ENCODE data around the gene PTOV1.

Gene PTOV1

DNA sequence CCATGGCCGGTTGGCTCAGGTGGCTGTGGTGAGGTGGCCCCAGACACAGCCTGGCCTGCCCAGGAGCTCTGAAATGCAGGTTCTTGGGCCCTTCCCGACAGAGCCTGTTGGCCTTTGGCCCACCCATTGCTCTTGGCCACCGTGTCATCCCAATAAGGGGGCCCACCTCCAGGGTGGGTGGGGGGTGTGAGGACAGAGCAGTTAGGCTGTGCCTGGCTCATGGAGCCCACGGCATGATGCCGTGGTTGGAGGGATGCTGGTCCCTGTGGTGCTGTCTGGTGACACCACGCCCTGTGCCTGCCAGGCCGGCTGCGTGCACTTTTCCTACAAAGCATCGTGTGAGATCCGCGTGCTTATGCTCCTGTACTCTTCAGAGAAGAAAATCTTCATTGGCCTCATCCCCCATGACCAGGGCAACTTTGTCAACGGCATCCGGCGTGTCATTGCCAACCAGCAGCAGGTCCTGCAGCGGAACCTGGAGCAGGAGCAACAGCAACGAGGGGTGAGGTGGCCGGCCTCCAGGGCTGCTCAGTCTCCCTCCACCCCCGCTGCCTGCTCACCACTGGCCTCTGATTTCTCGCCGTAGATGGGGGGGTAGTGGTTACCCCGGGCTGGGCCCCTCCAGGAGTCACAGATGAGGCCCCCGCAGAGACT is 8.8 kb downstream of the PTOV1 start:
- no peak for DNase-seq

DNA sequence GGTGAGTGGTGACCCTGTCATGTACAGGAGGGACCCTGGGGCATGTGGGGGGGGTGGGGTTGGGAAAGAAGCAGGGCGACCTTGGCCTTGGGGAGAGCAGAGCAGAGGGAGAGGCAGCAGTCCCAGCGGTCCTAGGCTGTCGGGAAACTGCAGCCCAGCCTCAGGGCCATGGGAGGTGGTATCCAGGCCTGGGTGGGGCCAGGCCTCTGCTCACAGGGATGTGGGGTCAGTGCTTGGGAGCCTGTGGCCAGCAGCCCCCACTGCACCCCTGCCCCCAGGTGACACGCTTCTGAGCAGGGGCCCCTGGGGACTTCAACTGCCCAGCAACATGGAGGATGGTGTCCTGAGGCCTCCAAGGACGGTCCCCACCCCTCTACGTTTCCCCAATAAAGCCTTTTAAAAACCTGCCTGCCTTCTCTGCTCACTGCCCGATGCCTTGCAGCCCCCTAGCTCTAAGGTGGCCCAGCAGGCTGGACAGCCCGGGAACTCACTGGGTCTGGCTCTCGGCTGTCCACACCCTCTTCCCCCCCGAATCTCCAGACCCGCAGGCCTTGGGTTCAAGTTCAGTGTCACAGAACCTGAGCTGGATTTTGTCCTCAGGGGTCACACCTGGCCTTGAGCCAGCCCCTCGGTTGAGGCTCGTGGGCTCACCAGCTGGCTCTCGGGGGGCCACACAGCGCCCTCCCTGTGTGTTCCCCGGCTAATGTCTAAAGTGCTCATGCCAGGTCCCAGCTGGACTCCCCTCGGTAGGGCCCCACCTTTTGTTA is 9.6 kb downstream of the PTOV1 start:
- DNase-seq = no peak

DNA sequence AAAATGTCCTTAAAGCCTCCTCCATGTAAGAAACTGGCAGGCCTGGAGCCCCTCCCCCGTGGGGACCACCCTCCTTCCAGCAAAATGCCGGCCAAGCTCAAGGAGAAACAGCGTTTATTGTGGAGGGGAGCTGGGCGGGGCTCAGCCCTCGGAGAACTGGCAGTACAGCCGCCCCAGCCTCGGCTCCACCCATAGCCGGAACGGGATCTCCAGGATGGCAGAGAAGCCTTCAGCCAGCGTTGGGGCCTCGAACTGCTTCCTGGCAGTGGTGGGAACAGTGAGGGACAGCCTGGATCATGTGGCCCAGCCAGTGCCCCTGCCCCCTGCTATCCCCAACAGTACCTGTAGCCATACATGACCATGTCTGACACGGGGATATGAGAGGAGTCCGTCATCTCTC is 10.1 kb downstream of the PTOV1 start:
- DNase-seq = no peak

DNA sequence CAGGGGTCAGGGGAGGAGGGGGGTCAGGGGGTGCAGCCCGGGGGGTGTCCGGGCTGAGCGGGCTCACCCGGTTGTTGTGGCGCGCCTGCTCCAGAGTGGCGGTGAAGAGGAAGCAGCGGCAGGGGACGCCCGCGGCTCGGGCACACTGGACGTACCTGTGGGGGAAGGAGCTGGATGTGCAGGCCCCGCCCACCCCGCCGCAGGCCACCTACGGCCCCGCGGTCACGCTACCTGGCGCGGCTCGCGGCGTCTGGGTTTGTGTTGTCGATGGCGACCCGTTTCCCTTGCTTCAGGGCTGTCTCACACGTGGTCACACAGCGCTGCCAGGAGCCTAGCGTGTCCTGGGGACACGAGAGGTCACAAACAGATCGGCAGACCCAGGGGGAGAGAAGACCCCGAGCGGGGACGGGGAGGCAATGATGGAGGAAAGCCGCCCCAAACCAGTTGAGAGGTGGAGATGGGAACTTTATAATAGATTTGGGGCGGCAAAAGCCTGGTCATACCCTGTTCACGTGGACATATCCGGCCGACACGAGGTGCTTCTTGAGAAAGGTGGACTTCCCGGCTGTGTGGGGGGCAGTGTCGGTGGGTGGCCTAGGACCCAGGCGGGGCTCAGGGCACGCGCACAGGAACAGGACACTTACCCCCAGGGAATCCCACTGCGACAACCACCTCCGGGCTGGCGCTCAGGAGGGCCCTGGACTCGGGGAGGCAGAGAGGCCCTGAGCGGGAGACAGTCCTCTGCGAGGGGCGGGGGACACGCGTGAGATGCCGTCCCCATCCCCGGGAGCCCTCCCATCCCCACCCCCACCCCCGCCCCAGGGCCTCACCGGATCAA is 10.8 kb downstream of the PTOV1 start:
- no peak for DNase-seq

DNA sequence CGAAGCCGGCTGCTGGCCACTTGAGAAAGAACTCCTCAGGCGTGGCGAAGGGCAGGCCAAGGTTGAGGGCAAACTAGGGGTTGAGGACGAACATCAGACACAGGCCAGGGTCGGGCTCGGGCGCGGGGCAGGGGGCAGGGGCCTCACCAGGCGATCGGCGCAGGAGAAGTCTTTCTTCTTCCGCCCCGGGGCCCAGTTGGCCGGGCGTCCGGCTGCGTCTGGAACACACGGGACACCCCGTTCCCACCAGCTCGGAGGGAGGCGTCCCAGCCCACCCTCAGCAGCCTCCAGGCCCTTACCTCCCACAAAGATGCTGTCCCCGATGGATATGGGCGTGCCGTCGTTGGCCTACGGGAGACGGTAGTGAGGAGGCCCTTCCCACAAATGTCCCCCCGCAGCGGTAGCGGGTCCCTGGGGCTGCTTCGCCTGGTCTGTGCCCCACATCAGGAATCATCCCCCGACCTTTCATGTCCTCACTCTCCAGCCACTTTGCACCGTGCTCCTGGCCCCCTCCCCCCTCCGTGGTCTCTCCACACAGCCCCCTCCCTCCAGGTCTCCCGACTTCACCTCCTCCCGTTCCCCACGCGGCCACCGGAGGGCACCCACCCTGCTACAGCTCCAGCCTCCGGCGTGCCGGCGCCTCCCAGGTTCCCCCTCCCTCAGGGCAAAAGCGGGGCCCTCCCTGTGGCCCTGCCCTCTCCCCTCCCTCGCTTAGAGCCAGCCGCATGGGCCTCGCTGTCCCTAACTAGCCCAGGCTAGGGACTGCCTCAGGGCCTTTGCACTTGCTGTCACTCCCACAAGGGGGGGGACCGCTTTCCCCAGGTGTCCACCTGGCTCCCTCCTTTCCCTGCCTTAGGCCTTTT is 11.7 kb downstream of the PTOV1 start:
- no peak for DNase-seq

DNA sequence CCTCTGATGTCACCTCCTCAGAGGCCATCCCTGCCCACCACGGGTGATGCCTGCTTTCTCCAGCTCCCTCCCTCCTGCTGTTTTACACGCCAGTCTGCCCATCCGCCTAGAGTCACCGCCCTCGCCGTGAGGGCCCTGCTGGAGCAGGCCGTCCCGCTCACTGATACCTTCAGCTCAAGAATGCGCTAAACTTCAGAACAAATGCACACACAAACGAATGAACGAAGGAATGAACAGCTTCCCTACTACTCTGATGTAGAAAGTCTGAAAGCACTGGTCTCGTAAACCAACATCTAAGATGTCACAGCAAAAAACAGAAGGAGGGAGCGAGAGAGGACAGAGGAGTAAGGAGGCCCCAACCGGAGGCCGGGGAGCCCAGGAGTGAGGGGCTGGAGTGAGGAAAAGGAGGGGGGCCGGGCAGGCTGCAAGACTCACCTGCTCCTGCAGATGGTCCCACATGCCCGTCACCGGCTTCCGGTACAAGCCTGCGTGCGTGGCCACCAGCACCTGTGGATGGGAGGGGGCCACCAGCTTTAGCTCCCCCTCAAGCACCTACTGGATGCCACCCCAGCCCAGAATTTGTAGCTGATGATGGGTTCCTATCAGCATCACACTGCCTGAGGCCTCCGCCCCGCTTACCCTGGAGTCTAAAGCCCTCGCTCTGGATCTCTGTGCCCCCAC is 12.4 kb downstream of the PTOV1 start:
- DNase-seq = no peak

DNA sequence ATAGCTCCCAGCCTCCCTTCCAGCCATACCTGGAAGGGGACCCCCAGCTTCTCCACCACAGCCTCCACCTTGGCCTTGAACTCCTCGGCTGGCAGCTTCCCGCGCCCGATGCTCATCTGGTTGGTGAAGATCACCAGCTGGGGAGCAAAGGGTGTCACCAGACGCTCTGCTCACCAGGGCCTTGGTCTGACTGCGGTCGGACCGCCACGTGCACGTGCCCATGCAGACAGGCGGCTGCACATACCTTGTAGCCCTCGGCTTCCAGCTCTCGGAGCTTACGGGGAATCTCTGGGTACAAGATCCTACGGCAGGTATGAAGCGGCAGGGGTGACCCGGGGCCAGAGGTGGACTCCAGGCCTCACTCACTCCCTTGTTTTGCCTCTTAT is 13.0 kb downstream of the PTOV1 start:
- DNase-seq = no peak

DNA sequence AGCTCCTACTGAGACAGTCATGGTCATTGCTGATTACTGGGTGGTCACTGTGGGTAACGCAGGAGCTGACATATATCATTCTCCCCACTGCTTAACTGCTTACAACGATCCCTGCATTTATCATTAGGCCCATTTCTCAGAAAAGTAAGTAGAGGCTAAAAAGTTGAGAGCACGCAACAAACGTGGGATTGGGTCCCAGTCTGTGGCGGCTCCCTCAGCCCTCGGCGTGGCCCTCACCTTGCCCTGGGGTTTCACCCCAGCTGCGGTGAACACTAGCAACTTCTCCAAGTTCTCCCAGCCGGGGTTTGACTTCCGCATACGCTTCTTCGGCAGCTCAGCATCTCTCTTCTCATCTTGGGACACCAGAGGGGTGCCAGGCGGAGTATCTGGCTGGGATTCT is 13.9 kb downstream of the PTOV1 start:
- no peak for DNase-seq

DNA sequence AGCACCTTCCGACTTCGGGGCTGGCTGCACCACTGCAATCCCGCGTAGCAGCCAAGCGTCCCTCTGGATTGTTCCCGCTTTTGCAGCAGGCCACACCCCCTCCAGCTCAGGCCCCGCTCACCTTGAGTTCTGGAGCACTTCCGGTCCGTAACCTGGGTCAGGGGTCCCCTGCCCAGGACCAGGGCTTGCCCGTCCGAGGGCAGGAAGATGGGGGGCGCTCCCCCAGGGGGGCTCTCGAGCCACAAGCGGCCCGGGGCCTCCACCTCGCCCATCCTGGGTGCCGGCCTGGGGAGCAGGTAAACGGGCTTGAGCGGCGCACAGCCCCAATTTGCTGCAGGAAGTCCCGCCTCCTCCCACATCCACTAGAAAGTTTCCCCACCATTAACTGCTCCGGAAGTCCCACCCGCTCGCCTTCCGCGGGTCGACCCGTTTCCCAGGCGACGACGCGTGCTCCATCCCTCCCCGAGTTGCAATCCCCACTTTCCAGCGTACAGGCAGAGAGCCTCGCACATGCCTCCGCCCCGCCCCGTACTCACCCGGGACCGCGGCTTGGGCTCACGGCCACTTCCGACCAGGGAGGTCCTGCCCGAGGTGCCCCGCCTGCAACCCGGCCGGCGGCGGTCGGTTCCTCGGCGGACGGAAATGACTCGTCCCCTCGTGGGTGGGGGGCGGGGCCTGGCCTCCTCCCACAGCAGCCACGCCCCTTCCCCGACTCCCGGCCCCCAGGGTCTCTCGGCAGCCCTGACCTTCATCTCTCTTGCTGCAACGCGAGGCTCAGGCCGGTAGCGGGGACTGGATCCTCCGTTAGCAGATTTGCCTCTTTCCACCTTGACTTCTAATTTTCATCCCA is 16.2 kb downstream of the PTOV1 start, which contains the start of gene PNKP:
PNKP (minus strand) TSS at position 644 of the 850 bp plus-strand sequence; CDS start at position 272, 372 bp downstream.
- peak; percentile 85 for DNase-seq

DNA sequence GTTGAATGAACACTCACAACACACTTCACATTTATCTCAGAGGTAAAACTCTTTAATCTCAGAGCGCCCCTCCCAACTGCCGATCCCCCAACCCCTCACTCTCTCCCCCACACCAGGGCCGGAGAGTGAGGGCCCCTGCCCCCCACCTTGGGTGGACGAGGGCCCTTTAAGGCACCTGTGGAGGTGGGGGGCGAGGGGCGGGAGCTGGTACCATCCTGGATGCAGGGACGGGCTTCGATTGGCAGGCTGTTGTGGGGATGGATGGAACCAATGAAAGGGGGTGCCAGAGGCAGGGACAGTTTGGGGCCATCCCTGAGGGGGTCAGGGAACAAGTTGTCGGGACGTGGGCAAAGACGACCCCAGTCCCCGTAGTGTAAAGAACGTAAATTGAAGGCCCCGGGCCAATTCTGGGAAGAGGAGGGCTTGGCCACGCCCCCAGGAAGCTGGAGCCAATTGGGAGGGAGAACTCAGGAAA is 18.1 kb downstream of the PTOV1 start:
- no peak for DNase-seq

DNA sequence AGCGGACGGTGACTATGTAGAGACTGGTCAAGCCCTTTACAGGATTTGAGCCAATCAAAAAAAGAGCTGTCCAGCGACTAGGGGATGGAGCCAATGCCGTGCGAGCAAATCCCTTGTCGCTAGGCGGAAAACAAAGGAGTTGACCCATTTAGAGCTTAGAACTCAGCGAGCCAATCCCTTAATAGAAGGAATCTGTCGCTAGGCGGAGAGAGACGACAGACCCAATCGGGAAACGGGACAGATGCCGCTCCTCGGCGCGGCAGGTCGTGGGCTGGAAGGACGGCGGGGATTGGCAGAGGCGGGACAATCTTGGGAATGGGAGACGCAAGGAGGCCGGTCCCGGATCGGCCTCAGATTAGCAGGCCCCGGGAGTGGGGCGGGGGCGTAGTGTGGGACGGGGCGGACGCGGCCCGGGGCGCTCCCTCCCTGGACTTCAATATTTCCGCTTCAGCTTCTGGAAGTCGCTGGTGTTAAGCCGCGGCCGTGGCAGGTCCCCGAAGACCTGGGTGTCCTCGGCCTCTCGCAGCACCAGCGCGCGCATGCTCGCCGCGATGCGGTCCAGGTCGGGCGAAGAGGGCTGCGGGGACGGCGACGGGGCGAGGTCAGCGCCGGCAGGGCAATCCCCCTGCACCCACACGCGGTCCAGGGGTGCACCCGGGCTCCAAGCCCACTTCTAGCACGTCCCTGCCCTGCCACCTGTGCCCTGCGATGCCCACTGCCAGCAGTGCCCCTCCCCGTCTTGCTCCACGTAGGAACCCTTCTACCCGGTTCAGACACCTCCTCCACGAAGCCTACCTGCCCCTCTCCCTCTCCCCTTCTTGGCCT is 18.7 kb downstream of the PTOV1 start:
- DNase-seq = peak; percentile 100

DNA sequence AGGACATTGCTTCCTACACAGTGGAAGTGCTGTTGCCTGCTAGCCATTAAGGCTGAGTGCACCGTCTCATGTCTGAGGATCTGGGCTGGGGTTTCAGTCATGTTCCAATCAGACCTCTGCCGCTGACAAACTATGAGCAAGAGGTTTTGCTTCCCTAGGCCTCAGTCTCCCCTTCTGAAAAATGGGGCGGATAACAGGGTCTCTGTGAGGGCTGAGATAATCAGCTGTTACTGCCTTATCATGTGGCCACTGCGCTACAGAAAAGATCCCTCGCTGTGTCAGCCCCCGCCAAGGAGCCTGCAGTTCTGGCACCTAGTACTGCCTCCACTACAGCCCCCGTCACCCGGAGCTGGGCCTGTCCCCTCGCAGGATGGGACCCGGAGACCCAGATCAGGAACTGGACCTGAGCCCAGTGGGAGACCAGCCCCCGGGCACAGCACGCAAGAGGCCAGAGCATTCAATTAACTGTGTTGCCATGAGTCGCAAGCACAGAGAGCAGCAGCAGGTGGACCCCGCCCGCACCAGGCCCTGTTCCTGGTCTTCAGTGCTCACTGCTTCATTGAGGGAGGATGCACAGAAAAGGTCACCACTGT is 19.4 kb downstream of the PTOV1 start:
- no peak for DNase-seq

DNA sequence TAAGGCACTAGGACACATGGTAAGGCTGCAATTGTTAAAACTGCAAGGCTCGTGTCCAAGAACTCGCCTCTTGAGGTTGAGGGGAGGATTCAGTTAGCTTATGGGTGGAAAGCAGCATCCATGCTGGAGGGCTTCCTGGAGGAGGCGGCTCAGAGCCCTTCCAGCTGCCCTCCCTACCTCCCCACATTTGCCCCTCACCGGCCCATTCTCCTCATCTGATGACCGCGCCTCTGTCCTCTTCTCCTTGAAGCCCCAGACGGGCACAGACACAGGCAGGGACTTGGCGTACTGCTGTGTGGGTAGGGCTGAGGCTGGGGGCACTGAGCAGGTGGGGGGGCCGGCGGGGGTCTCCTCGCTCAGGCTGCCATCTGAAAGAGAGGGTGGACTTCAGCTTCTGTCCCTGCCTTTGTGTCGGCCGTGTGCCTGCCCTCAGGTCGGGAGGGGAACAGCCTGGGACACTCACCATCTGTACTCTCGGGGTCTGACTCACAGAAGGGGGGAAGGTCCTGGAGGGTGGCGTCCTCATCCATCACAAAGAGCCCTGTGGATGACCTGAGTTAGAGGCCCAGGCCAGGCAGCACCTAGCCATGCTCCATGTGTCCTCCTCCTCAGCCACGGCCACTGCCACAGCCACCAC is 20.5 kb downstream of the PTOV1 start:
- DNase-seq = no peak

DNA sequence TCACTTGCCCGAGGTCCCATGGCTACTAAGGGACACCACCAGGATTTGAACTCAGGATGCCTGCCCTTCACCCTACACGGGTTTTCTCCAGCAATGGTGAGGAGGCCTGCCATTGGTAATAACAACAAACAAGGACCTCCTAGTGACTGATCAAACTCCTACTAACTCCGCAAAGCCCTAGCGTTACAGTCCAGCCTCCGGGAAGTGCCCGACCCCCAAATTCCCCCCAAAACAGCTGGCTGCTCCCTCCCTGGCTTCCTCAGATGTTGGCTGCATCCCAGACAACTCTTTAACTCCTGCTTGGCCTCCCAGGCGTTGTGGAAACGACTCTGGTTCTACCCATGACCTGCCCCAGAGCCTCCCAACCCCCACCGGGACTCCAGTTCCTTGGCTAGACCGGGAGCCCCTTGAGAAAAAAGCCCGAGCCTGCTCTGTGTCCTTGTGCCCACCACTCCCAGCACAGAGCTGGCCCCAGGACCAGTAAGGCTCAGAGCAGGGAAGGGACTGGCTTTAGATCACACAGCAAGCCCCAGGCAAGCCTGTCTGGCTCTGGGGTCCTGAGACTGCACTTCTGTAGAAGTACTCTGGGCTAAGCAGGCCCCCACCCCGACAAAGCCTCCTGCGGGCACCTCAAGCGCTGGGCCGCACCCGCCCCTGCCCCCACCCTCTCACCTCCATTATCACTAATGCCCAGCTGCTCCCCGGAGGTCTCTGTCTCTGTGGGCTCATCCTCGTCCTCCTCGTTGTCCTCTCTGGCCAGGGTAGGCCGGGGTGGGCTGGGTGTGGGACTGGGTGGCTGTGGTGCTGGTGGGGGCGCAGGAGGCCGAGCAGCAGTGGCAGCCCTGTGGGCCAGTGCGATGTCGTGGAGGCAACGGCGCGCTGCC is 21.5 kb downstream of the PTOV1 start:
- no peak for DNase-seq

DNA sequence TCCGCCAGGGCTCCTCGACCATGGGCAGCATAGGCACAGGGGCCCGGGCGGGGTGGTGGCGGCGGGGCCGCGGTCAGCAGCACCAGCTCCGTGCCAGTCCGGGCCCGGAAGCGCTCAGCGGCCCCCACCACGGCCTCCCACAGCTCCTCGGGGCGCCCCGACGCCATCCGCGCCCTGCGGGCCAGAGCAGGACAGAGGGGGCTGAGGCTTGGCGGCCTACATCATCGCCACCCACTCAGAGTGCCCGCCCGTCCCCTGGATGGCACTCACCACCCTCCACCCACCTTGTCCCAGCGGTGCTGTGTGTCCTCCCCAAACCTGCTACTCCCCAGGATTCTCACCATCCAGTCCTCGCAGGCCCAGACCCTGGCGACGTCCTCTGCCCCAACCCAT is 22.2 kb downstream of the PTOV1 start:
- DNase-seq = no peak

DNA sequence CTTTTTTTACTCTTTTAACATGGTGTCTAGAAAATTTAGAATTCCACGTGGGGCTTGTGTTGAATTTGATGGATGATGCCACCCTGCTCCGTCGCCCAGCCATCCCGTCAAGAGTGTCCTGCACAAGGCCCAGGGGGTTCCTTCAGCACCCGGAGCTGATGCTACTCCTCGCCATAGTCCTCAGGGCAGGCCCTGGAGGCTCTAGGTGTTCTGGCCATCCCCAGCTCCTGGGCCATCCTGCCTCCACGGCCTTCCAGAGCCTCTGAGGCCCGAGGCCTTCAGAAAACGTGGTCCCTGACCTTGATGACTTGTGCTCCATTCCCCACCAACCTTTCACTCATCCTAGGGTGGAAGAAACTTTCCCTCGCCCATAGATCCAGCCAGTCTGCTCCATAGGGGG is 22.9 kb downstream of the PTOV1 start:
- DNase-seq = no peak

DNA sequence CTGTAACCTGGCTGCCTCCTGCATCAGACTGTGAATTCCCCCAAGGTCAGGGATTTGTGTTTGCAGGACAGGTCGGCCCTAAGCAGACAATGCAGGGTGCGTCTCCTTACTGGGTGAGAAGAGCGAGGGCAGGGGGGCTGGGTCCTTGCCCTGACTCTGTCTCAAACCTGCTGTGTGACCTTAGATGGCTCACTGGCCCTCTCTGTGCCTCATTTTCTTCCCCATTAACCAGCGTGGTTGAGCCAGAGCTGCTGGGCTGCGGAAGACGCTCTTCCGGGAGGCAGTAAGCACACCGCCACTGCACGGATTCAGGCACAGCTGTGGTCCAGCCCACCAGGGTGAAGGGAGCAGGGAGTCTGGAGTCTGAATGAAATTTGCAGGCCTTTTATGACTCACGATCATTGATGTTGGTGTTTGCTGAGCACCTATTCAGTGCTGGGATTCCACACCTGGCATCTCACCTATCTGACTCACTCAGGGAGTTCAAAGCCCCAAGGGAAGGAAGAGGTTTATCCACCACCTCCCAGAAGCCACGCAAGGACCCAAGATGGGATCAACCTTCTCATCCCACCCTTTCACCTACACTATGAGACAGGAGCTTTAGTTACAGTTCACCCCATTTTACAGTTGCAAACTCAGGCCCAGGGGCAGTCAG is 23.7 kb downstream of the PTOV1 start:
- no peak for DNase-seq
